HL-60 (cell line): Measurements from ENCODE around the gene ARID5B.

Source experiments
- DNase-seq, 2 experiments: peaks; one replicate each; pipeline ENCODE4 v3.0.0-alpha.2; 2010 to 2020; ENCODE audit warnings: low read depth in 1 of 2, low spot score in 1 of 2
- H3K27ac ChIP-seq: fragments of 250-450 bp; sonication (Bioruptor Pico); replicated peaks from 2 replicates; pipeline ENCODE4 v1.5.1; 2020; ENCODE audit warnings: mild to moderate bottlenecking, moderate library complexity
- H3K27me3 ChIP-seq: fragments of 250-450 bp; sonication (Bioruptor Pico); 2 replicates; pipeline ENCODE4 v1.5.1; 2021; ENCODE audit warnings: mild to moderate bottlenecking, moderate library complexity; ENCODE audit not compliant: insufficient read depth, poor library complexity, severe bottlenecking
- H3K4me3 ChIP-seq: replicated peaks from 2 replicates; pipeline ENCODE4 v1.5.1; 2011; ENCODE audit warnings: mild to moderate bottlenecking, control low read depth, low read length; ENCODE audit not compliant: insufficient read depth
- CTCF ChIP-seq: IDR thresholded peaks from one replicate; pipeline ENCODE4 v1.5.1; 2011; ENCODE audit warnings: low read length, control low read depth, inconsistent platforms; ENCODE audit not compliant: insufficient read depth
- GABPA ChIP-seq: IDR thresholded peaks from 2 replicates; pipeline ENCODE4 v1.6.1; 2012; ENCODE audit warnings: low read depth
- POLR2AphosphoS5 ChIP-seq: IDR thresholded peaks from 2 replicates; pipeline ENCODE4 v1.6.1; 2012; ENCODE audit warnings: low read depth
- REST ChIP-seq: IDR thresholded peaks from 2 replicates; pipeline ENCODE4 v1.6.1; 2012; ENCODE audit warnings: low read depth; ENCODE audit not compliant: insufficient replicate concordance
- SPI1 ChIP-seq: IDR thresholded peaks from 2 replicates; pipeline ENCODE4 v1.6.1; 2012; ENCODE audit warnings: low read depth, mild to moderate bottlenecking, borderline replicate concordance

Gene ARID5B

GRCh38 chr10:62115842-62116241, 214.3 kb downstream of the ARID5B start:
- Histone ChIP-seq H3K27me3 (no peaks in the 10 kb centered on the region), H3K4me3 (no peak overlapping the region), H3K27ac (no peak overlapping the region)
- TF ChIP-seq GABPA (no peak), CTCF (no peak), REST (no peak), SPI1 (no peak), POLR2AphosphoS5 (no peak)
- no peak for DNase-seq

- Histone ChIP-seq H3K27me3 (no peaks in the 10 kb centered on the region), H3K27ac (no peak overlapping the region), H3K4me3 (no peak overlapping the region)
- DNase-seq: no peak
- TF ChIP-seq POLR2AphosphoS5: no peak
- TF ChIP-seq GABPA: no peak
- TF ChIP-seq REST: no peak
- TF ChIP-seq CTCF: no peak
- no peak for TF ChIP-seq SPI1
These were observed 215.4 kb downstream of the ARID5B start for GRCh38 chr10:62116896-62117295.

DNA sequence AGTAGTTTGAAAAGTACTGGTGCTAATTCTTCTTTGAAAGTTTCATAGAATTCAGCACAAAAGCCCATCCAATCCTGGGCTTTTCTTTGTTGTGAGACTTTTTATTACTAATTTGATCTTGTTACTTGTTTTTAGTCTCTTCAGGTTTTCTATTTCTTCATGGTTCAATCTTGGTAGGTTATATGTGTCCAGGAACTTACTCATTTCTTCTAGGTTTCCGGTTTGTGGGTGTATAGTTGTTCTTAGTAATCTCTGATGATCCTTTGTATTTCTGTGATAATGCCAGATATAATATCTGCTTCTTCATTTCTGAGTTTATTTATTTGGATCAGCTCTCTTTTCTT, 219.7 kb downstream of the ARID5B start:
- DNase-seq: no peak
- TF ChIP-seq GABPA: no peak
- no peak for TF ChIP-seq REST
- no peak for TF ChIP-seq CTCF
- TF ChIP-seq SPI1: no peak
- TF ChIP-seq POLR2AphosphoS5: no peak
- Histone ChIP-seq H3K27me3 (no peaks in the 10 kb centered on the region), H3K27ac (no peak overlapping the region), H3K4me3 (no peak overlapping the region)
